Lower lobe of right lung (tissue), 2 donors: Measurements from ENCODE around the gene INAFM1. TPM values are rescaled to one million over a fixed set of nuclear protein-coding genes. Genes with fewer than 3 reads are reported as not detected.

ENCODE experiments used
- ATAC-seq, 2 donors: fragments of 200-7000 bp; cut with Tn5 transposase; one replicate each; pipeline ENCODE4 v1.9.1; 2020 to 2022; ENCODE audit warnings: mild to moderate bottlenecking in 2 of 2, moderate library complexity in 2 of 2
- DNase-seq: peaks from one replicate; pipeline ENCODE4 v3.0.0-alpha.2; 2020
- H3K27ac ChIP-seq: fragments of 200-600 bp; one replicate; pipeline ENCODE4 v1.8.0; 2022
- H3K27me3 ChIP-seq: fragments of 200-600 bp; one replicate; pipeline ENCODE4 v1.8.0; 2022; ENCODE audit warnings: low read depth
- H3K36me3 ChIP-seq: fragments of 200-600 bp; one replicate; pipeline ENCODE4 v1.8.0; 2022; ENCODE audit warnings: mild to moderate bottlenecking
- H3K4me1 ChIP-seq: fragments of 200-600 bp; one replicate; pipeline ENCODE4 v1.8.0; 2022
- H3K4me3 ChIP-seq: fragments of 200-600 bp; one replicate; pipeline ENCODE4 v1.8.0; 2022; ENCODE audit warnings: mild to moderate bottlenecking
- H3K9me3 ChIP-seq: fragments of 200-600 bp; one replicate; pipeline ENCODE4 v1.8.0; 2022
- intact Hi-C: fragments of 100-400 bp; cut with DNase I; formaldehyde crosslinking; loops from one replicate; pipeline ENCODE4 v1.11.0; 2022
- total RNA-seq: library from RNA; stranded (reverse); fragmentation: NEBNext Ultra II Directional; extraction: Animal tissue kit (Norgen Biotek cat#: 25700); gene quantifications from one replicate; pipeline ENCODE4 v1.2.1, GENCODE V29; 2021
- TF ChIP-seq, protein P1 (sequence below): fragments of 200-600 bp; IDR thresholded peaks from one replicate; pipeline ENCODE4 v1.8.0; 2022; ENCODE audit warnings: antibody characterized with exemption, mild to moderate bottlenecking
- donor health status: DM: no; HTN: yes; CAD: no; lungs with severe emphysema.

Gene INAFM1
- total RNA-seq, 1 donor from 2014 or later, result 18.0 TPM

DNA sequence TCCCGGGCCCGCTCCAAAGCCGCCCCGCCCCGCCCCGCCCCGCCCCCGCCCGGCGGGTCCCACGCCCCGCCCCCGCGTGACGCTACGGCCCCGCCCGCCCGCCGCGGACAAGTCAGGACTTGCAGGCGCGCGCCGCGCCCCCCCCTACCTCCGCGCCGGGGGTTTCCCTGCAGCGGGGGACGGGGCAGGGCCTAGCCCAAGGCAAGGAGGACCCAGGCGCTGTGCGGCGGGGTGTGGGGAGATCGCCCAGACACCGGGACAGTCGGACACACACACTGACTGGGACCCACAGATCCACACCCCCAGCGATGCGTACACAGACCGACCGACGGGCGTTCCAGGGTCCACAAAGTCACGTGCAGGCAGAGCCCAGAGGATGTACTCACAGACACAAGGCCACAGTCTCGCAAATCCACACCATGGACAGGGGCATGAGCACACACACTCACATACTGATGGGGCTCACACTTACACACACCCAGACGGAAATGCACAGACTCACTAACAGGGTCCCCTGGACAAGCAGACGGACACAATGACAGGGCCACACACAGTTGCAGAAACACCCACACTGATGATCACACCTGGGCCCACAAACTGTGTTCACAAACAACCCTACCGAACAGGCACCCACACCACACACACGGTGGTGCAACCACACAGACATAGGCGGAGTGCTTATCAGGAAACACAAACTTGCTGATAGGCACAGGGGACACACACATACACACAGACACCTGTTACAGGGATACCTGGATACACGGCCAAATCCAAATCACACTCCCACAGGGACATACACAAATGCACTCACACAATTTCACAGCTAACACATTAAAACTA lies 43.2 kb upstream of the INAFM1 start:
- intact Hi-C loops, result no loop called here

DNA sequence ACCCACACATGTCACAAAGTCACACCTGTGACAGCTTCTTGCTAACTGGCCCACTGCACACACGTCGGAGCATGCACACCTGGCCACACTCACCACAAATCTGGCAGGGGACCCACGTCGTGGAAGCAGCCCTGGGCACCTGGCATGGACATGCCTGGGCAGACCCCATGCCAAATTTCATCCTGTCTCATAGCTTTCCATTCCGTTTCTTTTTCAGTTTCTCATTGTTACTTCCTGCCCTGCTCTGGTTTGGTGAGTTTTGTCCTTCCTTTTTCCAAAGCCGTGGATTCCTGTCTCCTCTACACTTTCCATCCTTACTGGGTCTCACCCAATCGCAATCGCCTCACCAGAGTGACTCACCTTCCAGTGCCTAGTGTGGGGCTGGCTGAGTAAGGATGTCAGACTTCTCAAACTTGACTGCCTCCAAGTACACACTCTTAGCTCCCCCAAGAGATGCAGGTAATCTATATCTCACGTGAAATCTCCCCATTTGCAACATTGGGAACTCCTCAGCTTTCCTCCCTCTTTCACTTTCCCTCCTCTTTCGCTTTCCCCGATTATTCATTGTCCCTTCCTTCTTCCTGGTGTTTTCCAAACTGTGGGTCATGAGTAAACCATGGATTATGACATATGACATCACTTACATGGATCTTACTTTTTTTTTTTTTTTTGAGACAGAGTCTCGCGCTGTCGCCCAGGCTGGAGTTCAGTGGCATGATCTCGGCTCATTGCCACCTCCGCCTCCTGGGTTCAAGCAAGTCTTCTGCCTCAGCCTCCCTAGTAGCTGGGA lies 42.1 kb upstream of the INAFM1 start:
- H3K36me3 ChIP-seq, result no peaks in the 10 kb centered on the region
- H3K9me3 ChIP-seq, result no peaks in the 10 kb centered on the region
- H3K27me3 ChIP-seq, result no peaks in the 10 kb centered on the region
- peaks cover 28% of the 10 kb centered on the region for H3K4me1 ChIP-seq
- peak overlapping the region; percentile 55 for H3K27ac ChIP-seq
- TF ChIP-seq, protein P1, sequence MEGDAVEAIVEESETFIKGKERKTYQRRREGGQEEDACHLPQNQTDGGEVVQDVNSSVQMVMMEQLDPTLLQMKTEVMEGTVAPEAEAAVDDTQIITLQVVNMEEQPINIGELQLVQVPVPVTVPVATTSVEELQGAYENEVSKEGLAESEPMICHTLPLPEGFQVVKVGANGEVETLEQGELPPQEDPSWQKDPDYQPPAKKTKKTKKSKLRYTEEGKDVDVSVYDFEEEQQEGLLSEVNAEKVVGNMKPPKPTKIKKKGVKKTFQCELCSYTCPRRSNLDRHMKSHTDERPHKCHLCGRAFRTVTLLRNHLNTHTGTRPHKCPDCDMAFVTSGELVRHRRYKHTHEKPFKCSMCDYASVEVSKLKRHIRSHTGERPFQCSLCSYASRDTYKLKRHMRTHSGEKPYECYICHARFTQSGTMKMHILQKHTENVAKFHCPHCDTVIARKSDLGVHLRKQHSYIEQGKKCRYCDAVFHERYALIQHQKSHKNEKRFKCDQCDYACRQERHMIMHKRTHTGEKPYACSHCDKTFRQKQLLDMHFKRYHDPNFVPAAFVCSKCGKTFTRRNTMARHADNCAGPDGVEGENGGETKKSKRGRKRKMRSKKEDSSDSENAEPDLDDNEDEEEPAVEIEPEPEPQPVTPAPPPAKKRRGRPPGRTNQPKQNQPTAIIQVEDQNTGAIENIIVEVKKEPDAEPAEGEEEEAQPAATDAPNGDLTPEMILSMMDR, result no peak
- peak overlapping the region; percentile 21 for H3K4me3 ChIP-seq
- no peak for ATAC-seq
- DNase-seq, result no peak
- intact Hi-C loops, result no loop called here

More for the DNA sequence above, 43.2 kb upstream of the INAFM1 start:
- H3K36me3 ChIP-seq, result no peaks in the 10 kb centered on the region
- H3K27ac ChIP-seq, result peak overlapping the region; percentile 89
- H3K4me3 ChIP-seq, result peak overlapping the region; percentile 91
- no peaks in the 10 kb centered on the region for H3K9me3 ChIP-seq
- DNase-seq (peak; percentile 94), ATAC-seq (peak; percentile 65 to 79)
- peaks cover 40% of the 10 kb centered on the region for H3K4me1 ChIP-seq
- TF ChIP-seq, protein P1, result no peak
- H3K27me3 ChIP-seq, result no peaks in the 10 kb centered on the region

- no peak overlapping the region for H3K4me3 ChIP-seq
- peaks cover 32% of the 10 kb centered on the region for H3K4me1 ChIP-seq
- ATAC-seq (no peak), DNase-seq (no peak)
- intact Hi-C loops, result no loop called here
- no peak overlapping the region for H3K27ac ChIP-seq
- no peaks in the 10 kb centered on the region for H3K36me3 ChIP-seq
- peaks cover 14% of the 10 kb centered on the region for H3K27me3 ChIP-seq
- TF ChIP-seq, protein P1, result no peak
- no peaks in the 10 kb centered on the region for H3K9me3 ChIP-seq
These were observed 38.5 kb upstream of the INAFM1 start for GRCh38 chr19:47236072-47236675.

DNA sequence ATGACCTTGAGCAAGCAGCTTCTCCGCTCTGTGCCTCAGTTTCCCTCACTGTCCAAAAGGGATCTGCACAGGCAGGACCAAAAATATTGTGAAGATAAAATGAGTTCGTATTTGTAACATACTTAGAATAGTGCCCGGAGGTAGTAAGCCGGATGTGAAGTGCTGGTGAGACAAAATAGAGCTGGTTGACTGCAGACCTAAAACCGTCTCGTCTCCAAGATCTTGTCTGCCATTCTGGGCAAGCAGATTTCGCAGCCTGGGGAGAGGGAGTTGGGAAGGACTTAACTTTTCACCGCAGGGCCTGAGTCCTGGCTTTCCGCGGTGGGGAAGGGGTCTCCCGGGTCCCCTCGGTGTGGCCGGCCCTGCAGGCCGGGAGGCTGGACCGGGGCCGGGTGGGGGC lies 35.5 kb upstream of the INAFM1 start:
- Histone ChIP-seq H3K9me3 (no peaks in the 10 kb centered on the region), H3K36me3 (no peaks in the 10 kb centered on the region), H3K4me1 (peaks cover 34% of the 10 kb centered on the region), H3K4me3 (peak overlapping the region; percentile 34), H3K27ac (no peak overlapping the region), H3K27me3 (peaks cover 14% of the 10 kb centered on the region)
- no peak for DNase-seq
- TF ChIP-seq, protein P1, result no peak
- intact Hi-C loops, result no loop called here
- ATAC-seq, result no peak

- peak overlapping the region; percentile 34 for H3K4me3 ChIP-seq
- ATAC-seq (peak; percentile 3 to 5), DNase-seq (peak; percentile 65)
- no peak overlapping the region for H3K27ac ChIP-seq
- H3K27me3 ChIP-seq, result peaks cover 14% of the 10 kb centered on the region
- intact Hi-C loops, result no loop called here
- no peaks in the 10 kb centered on the region for H3K36me3 ChIP-seq
- TF ChIP-seq, protein P1, result no peak
- H3K4me1 ChIP-seq, result peaks cover 40% of the 10 kb centered on the region
- H3K9me3 ChIP-seq, result no peaks in the 10 kb centered on the region
These were observed 34.9 kb upstream of the INAFM1 start for GRCh38 chr19:47239610-47240296.
